ENCODE data around the gene TNFRSF6B.

GRCh38 chr20:63744158-63744557 is 47.7 kb downstream of the TNFRSF6B start:
- TF ChIP-seq POLR2AphosphoS5 (IDR thresholded peaks at IDR 0.05; ENCODE audit: low read depth, low read length) (no peak), REST (IDR thresholded peaks at IDR 0.05; ENCODE audit: insufficient read depth in 1 of 2, low read depth in 2 of 2, low read length in 2 of 2) (no peak), TAF1 (IDR thresholded peaks at IDR 0.05; ENCODE audit: borderline replicate concordance, insufficient read depth, low read length) (no peak)

Data from PFSK-1 (cell line).